GM10248 (cell line): Measurements from ENCODE around the gene RGL3.
"Not testable (repeated sequence)": the region's sequence is repeated elsewhere in the genome, so short reads cannot be mapped to it uniquely, and the experiment has no call there.

ENCODE experiments used
- CTCF ChIA-PET: fragments of 300-600 bp; sonication (Branson Sonifier 250); formaldehyde crosslinking; extraction: SDS; loops from one replicate; lab custom pipeline; 2021; ENCODE audit warnings: antibody characterized with exemption; lab: Yijun Ruan, JAX
- POLR2A ChIA-PET: fragments of 350-650 bp; sonication (Branson Sonifier 250); formaldehyde crosslinking; extraction: SDS; loops from one replicate; lab custom pipeline; 2020; ENCODE audit warnings: antibody characterized with exemption; lab: Yijun Ruan, JAX
- DNase-seq: peaks from one replicate; pipeline ENCODE4 v3.0.0; 2012; ENCODE audit errors: extremely low spot score
- CTCF ChIP-seq: IDR thresholded peaks from 2 replicates; pipeline ENCODE4 v1.5.1; 2012; ENCODE audit warnings: mild to moderate bottlenecking, low read depth; ENCODE audit errors: extremely low read depth, missing control alignments, control extremely low read depth

The RGL3 gene

GRCh38 chr19:11418549-11419506, at the start of gene RGL3:
Gene RGL3, minus strand, starts transcription at chr19:11419314. Its CDS starts 36 bp downstream, at chr19:11419278.
- no peak for DNase-seq
- no peak for TF ChIP-seq CTCF
- POLR2A ChIA-PET, result no interaction called here
- CTCF ChIA-PET, result interaction anchor here (0.9 to 7.4 kb wide), 8 partner anchors 9 to 65 kb away, joined by 3 to 50 read pairs (median 4); partner anchors contain the start of genes ODAD3 and PRKCSH

GRCh38 chr19:11468266-11468845, 49.2 kb upstream of the RGL3 start:
- not testable (repeated sequence) for DNase-seq
- ChIA-PET POLR2A (interaction anchor here (0.6 kb wide), 1 partner anchor 1148 kb away, joined by 4 read pairs; no protein-coding TSS in a partner anchor), CTCF (interaction anchor here (1.2 to 2.6 kb wide), 2 partner anchors 11 to 14 kb away, joined by 4 to 13 read pairs; no protein-coding TSS in a partner anchor)

- POLR2A ChIA-PET, result no interaction called here
- CTCF ChIA-PET, result no interaction called here
- no peak for TF ChIP-seq CTCF
These were observed 46.5 kb upstream of the RGL3 start for GRCh38 chr19:11465600-11465999.

GRCh38 chr19:11464333-11465265, 45.5 kb upstream of the RGL3 start:
- TF ChIP-seq CTCF, result no peak
- ChIA-PET CTCF (no interaction called here), POLR2A (no interaction called here)
- DNase-seq, result no peak

More at GRCh38 chr19:11465600-11465999, 46.5 kb upstream of the RGL3 start:
- no peak for DNase-seq

GRCh38 chr19:11463391-11463790, 44.3 kb upstream of the RGL3 start:
- no peak for TF ChIP-seq CTCF
- no peak for DNase-seq
- CTCF ChIA-PET, result no interaction called here
- POLR2A ChIA-PET, result interaction anchor here (0.7 kb wide), 1 partner anchor 22 kb away, joined by 4 read pairs; no protein-coding TSS in a partner anchor

GRCh38 chr19:11461453-11461852, 42.3 kb upstream of the RGL3 start:
- POLR2A ChIA-PET, result no interaction called here
- no peak for TF ChIP-seq CTCF

More at GRCh38 chr19:11461453-11461852, 42.3 kb upstream of the RGL3 start:
- no peak for DNase-seq
- CTCF ChIA-PET, result interaction anchor here (1.1 kb wide), 1 partner anchor 21 kb away, joined by 4 read pairs; no protein-coding TSS in a partner anchor
